NOMO-1 (cell line): ENCODE results near the gene MSANTD3.
"Not testable (repeated sequence)": the region's sequence is repeated elsewhere in the genome, so short reads cannot be mapped to it uniquely, and the experiment has no call there.

Experiments used
- DNase-seq, 2 experiments: peaks; one replicate each; lab custom pipeline; 2025; ENCODE audit not compliant: unreplicated experiment in 2 of 2; lab: John Stamatoyannopoulos, UW

Gene MSANTD3

DNA sequence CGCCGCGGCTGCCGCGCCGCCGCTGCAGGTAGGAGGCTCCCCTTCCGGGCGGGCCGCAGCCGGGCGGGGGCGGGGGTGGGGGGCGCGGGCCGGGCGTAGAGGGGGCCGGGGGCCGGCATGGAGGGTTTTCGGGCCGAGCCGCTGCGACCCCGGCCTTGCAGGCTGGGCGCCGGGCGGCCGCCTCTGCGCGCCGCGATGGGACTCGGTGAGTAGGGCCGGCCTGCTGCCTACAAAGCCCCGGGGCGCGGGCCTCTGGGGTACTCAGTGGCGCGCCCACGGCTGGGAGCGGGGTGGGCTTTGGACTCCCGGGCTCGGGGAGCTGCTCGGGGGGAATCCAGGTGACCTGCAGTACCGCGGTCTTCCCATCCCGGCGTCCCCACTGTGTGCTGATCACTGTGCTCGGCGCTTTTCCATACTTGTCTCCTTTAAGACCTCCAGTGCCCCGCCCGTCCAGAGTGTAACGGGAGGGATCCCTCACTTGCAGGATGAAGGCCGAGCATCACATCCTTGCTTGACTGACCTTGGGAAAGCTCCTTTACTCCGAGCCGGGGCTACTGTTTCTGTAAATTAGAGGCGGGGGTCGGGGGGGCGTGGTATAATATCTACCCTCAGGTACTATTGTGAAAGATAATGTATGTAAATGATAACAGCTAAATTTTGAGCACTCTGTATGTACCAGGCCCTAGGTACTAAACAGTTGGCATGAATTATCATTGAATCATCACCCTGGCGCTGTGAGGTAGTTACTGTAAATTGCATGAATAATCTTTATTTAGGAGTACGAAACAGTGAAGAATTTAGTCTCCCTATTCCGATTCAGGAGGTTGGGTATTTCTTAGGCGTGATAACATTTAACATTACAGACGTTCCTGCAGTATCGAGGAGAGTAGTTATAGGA is 672 bp downstream of the MSANTD3 start:
- no peak for DNase-seq

DNA sequence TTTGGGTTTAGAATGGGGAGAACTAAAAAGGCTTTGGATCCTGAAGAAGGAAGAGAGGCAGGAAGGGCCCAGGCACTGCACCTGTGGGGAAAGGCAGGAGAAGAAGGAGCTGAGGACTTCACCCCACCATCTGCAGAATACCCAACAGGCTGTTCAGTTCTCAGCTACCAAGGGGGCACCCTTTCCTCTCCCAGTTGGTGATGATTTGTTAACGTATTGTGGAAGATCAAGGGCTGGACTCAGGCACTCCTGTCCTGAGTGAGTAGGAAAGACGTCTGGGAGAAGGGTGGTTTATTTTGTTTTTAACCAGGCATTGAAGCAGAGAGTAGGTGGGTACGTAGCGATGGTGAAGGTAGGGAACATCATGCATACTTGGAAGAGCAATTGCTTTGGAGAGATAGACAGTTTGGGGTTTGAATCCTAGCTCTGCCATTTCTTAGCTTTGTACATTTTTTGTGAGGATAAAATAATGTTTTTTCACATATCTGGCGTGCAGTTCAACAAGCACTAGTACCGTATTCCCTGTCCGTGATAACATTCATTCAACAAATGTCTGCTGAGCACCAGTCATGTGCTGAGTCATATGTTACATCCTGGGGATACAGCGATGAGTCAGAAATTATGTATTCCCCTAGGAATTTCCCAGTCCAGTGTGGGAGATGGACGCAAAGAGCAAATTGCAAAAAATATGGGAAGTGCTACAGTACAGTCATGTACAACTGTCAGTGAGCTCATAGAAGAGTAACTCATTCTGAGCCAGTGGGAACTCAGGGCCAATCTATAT is 2.1 kb downstream of the MSANTD3 start:
- no peak for DNase-seq

GRCh38 chr9:100430286-100430940 is 3.5 kb downstream of the MSANTD3 start:
- no peak for DNase-seq

DNA sequence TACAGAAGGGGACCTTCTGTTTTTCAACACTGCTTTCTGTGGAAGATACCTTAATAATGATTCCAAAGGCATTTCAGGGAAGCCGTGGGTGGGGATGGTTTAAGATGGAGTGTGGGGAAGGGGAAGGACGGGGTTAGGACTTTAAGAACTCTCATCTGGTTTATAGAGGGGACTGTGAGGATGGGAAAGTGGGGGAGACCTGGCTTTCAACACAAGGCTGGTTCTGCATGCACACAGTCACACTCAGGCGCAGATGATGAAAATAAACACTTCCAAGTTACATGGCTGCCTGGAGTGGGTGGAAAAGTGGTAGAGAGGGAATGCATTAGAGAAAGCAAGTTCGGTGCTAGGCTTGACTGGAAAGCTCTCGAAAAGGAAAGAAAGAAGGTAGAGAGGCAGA is 4.9 kb downstream of the MSANTD3 start:
- DNase-seq, result no peak

DNA sequence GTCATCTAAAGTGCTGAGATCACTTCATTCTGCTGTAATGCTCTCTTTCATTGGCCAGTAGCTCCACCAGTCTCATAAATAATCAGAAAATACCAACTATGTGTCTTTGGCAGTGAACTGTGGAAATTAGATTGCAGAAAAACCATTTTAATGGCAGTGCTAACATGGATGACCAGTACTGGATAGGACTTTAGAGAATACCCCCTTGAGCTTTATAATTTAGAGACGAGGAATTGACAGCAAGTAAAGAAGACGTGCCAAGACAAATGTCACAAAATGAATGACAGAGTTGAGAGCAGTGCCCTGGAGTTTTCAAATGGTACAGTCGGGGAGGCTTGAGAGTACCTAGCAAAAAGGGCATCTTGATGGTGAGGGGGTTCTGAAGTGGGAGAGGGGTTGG is 5.8 kb downstream of the MSANTD3 start:
- no peak for DNase-seq

GRCh38 chr9:100436571-100436970 is 9.6 kb downstream of the MSANTD3 start:
- no peak for DNase-seq

- peak; percentile 24 to 36 for DNase-seq
Measured at GRCh38 chr9:100437860-100438805, 11.2 kb downstream of the MSANTD3 start.

GRCh38 chr9:100440071-100440470 is 13.1 kb downstream of the MSANTD3 start:
- no peak for DNase-seq

GRCh38 chr9:100440487-100440886 is 13.5 kb downstream of the MSANTD3 start:
- not testable (repeated sequence) for DNase-seq

- no peak for DNase-seq
Measured at GRCh38 chr9:100441911-100442361, 15.0 kb downstream of the MSANTD3 start.

DNA sequence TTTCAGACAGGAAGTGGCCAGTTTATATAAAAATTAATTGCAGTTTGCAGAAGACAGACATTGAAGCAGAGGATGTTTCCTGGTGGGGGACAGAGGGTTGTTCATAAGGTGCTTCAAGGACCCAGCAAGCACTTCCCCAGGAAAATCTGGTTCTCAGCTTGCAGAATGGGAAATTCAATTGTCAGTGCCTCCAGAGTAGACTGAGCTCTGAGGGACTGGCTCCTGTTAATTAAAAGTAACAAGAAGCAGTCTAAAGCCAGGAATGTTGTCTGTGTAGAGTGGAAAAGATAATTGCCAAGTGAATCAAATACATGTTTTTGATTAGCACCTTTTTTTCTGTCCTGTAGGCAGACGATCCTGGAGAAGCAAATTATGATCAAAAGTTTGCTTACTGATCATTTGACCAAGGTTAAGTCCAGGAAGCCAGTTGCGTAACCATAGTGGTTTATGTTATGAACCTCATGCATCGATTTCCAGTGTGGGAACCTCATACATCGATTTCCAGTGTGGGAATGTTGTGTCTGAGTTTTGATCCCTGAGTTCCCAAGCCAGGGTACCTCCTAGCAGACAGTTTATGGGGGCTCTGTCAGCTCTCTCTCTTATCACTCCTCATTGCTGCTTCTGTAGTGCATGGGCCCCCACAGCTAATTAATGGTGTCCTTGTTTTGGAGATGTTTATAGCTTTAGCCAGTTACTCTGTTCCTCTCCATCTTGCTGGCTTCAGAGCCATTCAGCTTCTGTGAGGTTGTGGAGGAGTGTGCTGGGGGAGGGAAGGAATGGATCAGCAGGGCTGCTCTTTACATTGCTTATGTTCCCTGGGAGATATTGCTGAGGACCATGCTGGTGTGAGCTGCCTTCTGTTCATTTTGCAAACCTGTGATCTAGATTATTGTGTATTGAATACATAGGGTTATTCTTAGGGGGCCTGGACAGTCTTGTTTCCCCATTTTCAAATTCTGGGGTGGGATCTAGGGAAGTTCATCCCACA is 17.1 kb downstream of the MSANTD3 start:
- peak in 1 of 2 experiments; percentile 8 for DNase-seq

DNA sequence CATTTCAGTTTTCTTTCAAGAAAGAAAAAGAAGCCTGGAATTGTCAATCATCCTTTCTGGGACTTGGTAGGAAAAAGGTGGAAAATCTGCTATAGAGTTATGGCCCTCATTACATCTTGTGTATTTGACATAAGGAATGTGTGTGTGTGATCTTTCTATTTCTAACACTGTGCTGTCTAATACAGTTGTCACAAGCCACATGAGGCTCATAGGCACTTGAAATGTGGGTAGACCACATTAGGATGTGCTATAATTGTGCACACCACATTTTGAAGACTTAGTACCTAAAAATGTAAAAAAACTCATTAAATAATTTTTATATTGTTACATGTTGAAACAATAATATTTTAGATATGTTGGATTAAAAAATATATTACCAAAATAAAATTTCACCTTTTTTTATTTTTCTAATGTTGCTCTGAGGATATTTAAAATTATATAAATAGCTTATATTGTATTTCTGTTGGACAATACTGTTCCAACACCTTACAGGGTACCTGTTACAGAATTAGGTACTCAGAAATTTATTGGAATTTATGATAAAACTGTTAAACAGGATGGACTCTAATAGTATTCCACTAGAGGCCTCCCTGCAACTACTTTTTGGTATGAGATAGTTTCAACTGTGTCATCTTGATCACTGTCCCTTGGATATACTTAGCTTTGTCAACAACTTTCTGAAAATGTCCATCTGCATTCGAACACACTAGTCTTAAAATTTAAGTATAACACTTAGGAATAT is 18.4 kb downstream of the MSANTD3 start:
- DNase-seq, result no peak

GRCh38 chr9:100445903-100446549 is 19.1 kb downstream of the MSANTD3 start:
- DNase-seq, result no peak

- no peak for DNase-seq
Measured at GRCh38 chr9:100447041-100447440, 20.1 kb downstream of the MSANTD3 start.

DNA sequence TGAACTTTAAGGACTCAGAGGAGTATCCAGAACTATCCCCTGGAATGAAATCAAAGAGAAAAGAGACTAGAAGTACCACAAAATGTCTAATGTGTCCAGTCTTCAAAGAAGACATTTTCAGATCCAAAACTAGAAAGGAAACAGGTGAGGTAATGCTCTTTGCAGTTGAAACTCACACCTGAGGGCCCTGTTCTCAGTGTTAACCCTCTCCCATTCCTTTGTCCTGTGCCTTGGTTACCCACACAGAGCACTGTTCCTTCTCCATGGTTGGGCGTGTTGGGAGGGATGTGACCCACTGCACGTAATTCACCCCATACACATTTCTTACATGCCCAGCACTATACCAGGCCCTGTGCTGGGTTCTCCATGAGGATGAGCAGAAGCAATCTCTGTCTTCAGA is 21.3 kb downstream of the MSANTD3 start:
- no peak for DNase-seq

DNA sequence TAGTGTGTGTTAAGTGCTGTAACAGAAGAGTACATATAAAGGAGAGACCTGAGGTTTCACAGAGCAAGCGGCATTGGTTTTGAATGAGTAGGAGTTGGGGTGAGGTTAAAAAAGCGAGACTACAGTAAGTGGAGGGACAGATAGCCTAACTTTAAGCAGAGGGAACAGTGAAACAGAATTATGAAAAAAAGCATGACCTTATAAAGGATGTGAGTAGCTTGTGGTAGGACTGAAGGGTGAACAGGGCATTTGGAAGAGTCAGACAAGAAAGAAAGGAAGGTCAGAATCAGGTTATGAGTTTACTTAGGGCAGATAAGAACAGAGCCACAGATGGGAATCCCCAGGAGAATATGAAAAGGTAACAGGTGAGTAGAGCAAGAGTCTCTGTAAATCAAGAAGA is 22.5 kb downstream of the MSANTD3 start:
- DNase-seq, result no peak

- no peak for DNase-seq
Measured at GRCh38 chr9:100452894-100453293, 26.0 kb downstream of the MSANTD3 start.

- DNase-seq, result no peak
Measured at GRCh38 chr9:100455470-100455869, 28.5 kb downstream of the MSANTD3 start.
